Measurements from ENCODE around the gene CCDC112. TPM values are rescaled to one million over a fixed set of nuclear protein-coding genes. Genes with fewer than 3 reads are reported as not detected.

CCDC112 gene
- total and polyA plus RNA-seq, 12 donors: 1.6 to 10.1 (median 4.5) TPM

- H3K27me3 ChIP-seq: no peaks in the 10 kb centered on the region
- H3K27ac ChIP-seq: no peak overlapping the region
- TF ChIP-seq, protein P1, sequence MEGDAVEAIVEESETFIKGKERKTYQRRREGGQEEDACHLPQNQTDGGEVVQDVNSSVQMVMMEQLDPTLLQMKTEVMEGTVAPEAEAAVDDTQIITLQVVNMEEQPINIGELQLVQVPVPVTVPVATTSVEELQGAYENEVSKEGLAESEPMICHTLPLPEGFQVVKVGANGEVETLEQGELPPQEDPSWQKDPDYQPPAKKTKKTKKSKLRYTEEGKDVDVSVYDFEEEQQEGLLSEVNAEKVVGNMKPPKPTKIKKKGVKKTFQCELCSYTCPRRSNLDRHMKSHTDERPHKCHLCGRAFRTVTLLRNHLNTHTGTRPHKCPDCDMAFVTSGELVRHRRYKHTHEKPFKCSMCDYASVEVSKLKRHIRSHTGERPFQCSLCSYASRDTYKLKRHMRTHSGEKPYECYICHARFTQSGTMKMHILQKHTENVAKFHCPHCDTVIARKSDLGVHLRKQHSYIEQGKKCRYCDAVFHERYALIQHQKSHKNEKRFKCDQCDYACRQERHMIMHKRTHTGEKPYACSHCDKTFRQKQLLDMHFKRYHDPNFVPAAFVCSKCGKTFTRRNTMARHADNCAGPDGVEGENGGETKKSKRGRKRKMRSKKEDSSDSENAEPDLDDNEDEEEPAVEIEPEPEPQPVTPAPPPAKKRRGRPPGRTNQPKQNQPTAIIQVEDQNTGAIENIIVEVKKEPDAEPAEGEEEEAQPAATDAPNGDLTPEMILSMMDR (IDR thresholded peaks at IDR 0.05): no peak
- no peaks in the 10 kb centered on the region for H3K4me1 ChIP-seq (replicated peaks in 1 of 2)
- intact Hi-C loops (cut with DNase I): no loop called here
- no peaks in the 10 kb centered on the region for H3K9me3 ChIP-seq (replicated peaks in 1 of 3)
- H3K36me3 ChIP-seq (replicated peaks in 1 of 2): no peaks in the 10 kb centered on the region
- H3K4me3 ChIP-seq: no peak overlapping the region
- no peak for DNase-seq
- 81 to 91% (median 87%) methylated on average over 1 of the region's 1 CpG for WGBS, 4 donors
These were observed 40.5 kb upstream of the CCDC112 start for GRCh38 chr5:115336964-115337363.

DNA sequence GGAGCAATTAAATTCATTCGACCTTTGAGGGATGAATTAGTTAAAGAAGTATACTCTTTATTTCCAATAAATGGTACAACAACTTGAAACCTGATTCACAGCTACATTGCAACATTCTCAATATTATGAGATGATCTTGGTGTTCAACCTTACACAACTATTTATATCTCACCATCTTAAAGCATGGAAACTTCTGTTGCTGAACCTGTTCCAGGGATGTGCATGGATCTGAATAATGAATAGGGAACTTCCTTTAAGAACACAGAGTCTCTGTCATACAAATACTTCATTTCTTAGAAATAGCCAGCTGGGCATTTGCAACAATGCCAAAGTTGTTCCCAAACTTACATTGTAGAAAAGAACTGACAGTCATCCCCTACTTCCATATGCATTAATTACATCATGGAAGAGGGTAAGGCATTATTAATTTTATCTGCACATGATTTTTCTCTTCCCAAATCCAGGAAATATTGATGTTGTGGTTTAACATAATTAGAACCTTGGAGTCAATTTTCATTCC lies 39.8 kb upstream of the CCDC112 start:
- Histone ChIP-seq H3K4me1 (replicated peaks in 1 of 2) (no peaks in the 10 kb centered on the region), H3K9me3 (replicated peaks in 1 of 3) (no peaks in the 10 kb centered on the region), H3K27ac (no peak overlapping the region), H3K4me3 (no peak overlapping the region), H3K36me3 (replicated peaks in 1 of 2) (no peaks in the 10 kb centered on the region), H3K27me3 (no peaks in the 10 kb centered on the region)
- intact Hi-C loops (cut with DNase I): no loop called here
- TF ChIP-seq, protein P1 (IDR thresholded peaks at IDR 0.05): no peak
- no peak for TF ChIP-seq POLR2A (IDR thresholded peaks at IDR 0.05)
- WGBS, 4 donors: 67 to 79% (median 75%) methylated on average over 1 of the region's 1 CpG
- no peak for DNase-seq

DNA sequence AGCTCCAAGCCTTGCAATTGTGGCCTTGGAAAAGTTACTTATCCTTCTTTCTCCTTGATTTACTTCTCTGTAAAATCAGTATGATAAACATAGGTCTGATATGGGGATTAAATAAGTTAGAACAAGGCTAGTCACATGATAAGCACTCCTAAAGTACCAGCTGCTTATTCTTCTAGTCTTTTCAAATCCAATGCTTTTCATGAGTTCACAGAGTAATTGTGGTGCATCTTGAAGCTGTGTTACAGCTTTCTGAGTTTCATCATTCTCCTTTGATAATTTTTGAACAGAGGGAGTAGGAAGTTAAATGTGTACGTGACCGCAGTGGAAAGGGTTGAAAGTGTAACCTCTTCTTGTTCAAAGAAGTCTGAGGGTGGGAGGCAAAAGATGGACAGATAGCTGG lies 38.8 kb upstream of the CCDC112 start:
- TF ChIP-seq, protein P1 (IDR thresholded peaks at IDR 0.05): no peak
- no peak for TF ChIP-seq POLR2A (IDR thresholded peaks at IDR 0.05)
- WGBS, 4 donors: 45 to 92% (median 68%) methylated on average over 2 of the region's 2 CpGs

DNA sequence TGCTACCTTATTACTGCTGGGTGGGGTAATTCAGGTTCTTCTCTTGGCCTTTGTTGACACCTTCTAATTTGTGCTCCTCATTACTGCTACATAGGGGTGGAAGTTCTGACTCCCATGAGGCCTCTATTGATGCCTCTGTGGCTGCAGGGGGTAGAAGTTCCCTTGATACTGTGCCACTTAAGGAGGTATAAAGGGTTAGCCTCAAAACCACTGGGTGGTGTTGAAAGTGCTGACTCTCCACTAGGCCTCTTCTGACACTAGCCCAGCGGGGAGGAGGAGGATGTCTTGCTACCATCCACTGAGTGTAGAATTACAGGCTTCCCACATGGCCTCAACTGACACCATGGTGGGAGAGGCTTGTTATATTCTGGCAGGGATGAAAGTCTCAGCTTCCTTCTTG lies 36.7 kb upstream of the CCDC112 start:
- WGBS, 4 donors: 79 to 93% (median 85%) methylated on average over 1 of the region's 1 CpG; no CpG with 5 or more reads in 1 of the 4 donors
- Histone ChIP-seq H3K9me3 (replicated peaks in 1 of 3) (no peaks in the 10 kb centered on the region), H3K4me1 (replicated peaks in 1 of 2) (no peaks in the 10 kb centered on the region), H3K4me3 (no peak overlapping the region), H3K27me3 (no peaks in the 10 kb centered on the region), H3K36me3 (replicated peaks in 1 of 2) (no peaks in the 10 kb centered on the region), H3K27ac (no peak overlapping the region)
- no peak for TF ChIP-seq POLR2A (IDR thresholded peaks at IDR 0.05)
- TF ChIP-seq, protein P1 (IDR thresholded peaks at IDR 0.05): no peak
- intact Hi-C loops (cut with DNase I): no loop called here
- DNase-seq: no peak

More for the DNA sequence above, 38.8 kb upstream of the CCDC112 start:
- DNase-seq: no peak
- H3K27me3 ChIP-seq: no peaks in the 10 kb centered on the region
- intact Hi-C loops (cut with DNase I): no loop called here
- H3K4me1 ChIP-seq (replicated peaks in 1 of 2): no peaks in the 10 kb centered on the region
- H3K9me3 ChIP-seq (replicated peaks in 1 of 3): no peaks in the 10 kb centered on the region
- no peaks in the 10 kb centered on the region for H3K36me3 ChIP-seq (replicated peaks in 1 of 2)
- no peak overlapping the region for H3K27ac ChIP-seq
- no peak overlapping the region for H3K4me3 ChIP-seq

Data from adrenal gland (tissue), 12 donors.